HEK293 (cell line): ENCODE data around the gene PYGO2.
A peak's percentile ranks its signal among the peaks of the same experiment; 100 is the strongest.

Experiments
- EGR2 ChIP-seq: fragments of 450-650 bp; formaldehyde crosslinking; IDR thresholded peaks from 2 replicates; pipeline ENCODE4 v1.5.1; 2016; ENCODE audit warnings: low read depth, missing biosample characterization, missing genetic modification characterization
- ELK4 ChIP-seq: IDR thresholded peaks from 2 replicates; pipeline ENCODE4 v1.6.1; 2011; ENCODE audit warnings: mild to moderate bottlenecking, low read depth, low read length, borderline replicate concordance
- GLIS1 ChIP-seq: fragments of 450-650 bp; formaldehyde crosslinking; IDR thresholded peaks from 2 replicates; pipeline ENCODE4 v1.5.1; 2016; ENCODE audit warnings: missing biosample characterization, missing genetic modification characterization
- KLF1 ChIP-seq: fragments of 450-650 bp; formaldehyde crosslinking; IDR thresholded peaks from 2 replicates; pipeline ENCODE4 v1.5.1; 2016; ENCODE audit warnings: missing biosample characterization, missing genetic modification characterization
- KLF10 ChIP-seq: fragments of 450-650 bp; IDR thresholded peaks from 2 replicates; pipeline ENCODE4 v1.5.1; 2018; ENCODE audit warnings: missing biosample characterization, mild to moderate bottlenecking, missing genetic modification characterization
- KLF8 ChIP-seq: fragments of 450-650 bp; formaldehyde crosslinking; IDR thresholded peaks from 2 replicates; pipeline ENCODE4 v1.5.1; 2016; ENCODE audit warnings: missing biosample characterization, missing genetic modification characterization
- OSR2 ChIP-seq: fragments of 450-650 bp; formaldehyde crosslinking; IDR thresholded peaks from 2 replicates; pipeline ENCODE4 v1.5.1; 2016; ENCODE audit warnings: missing biosample characterization, missing genetic modification characterization
- OVOL3 ChIP-seq: fragments of 450-650 bp; formaldehyde crosslinking; IDR thresholded peaks from 2 replicates; pipeline ENCODE4 v1.5.1; 2016; ENCODE audit warnings: missing biosample characterization, missing genetic modification characterization
- PRDM1 ChIP-seq: fragments of 450-650 bp; formaldehyde crosslinking; IDR thresholded peaks from 2 replicates; pipeline ENCODE4; 2016; ENCODE audit warnings: missing biosample characterization, missing genetic modification characterization
- SP3 ChIP-seq: fragments of 450-650 bp; formaldehyde crosslinking; IDR thresholded peaks from 2 replicates; pipeline ENCODE4 v1.5.1; 2016; ENCODE audit warnings: missing biosample characterization, missing genetic modification characterization
- SP7 ChIP-seq: fragments of 450-650 bp; formaldehyde crosslinking; IDR thresholded peaks from 2 replicates; pipeline ENCODE4 v1.5.1; 2016; ENCODE audit warnings: missing biosample characterization, missing genetic modification characterization
- ZBTB17 ChIP-seq: fragments of 450-650 bp; formaldehyde crosslinking; IDR thresholded peaks from 2 replicates; pipeline ENCODE4 v1.5.1; 2016; ENCODE audit warnings: missing biosample characterization, missing genetic modification characterization
- ZBTB20 ChIP-seq: fragments of 450-650 bp; formaldehyde crosslinking; IDR thresholded peaks from 2 replicates; pipeline ENCODE4 v1.5.1; 2016; ENCODE audit warnings: missing biosample characterization, missing genetic modification characterization
- ZBTB44 ChIP-seq: fragments of 450-650 bp; IDR thresholded peaks from 2 replicates; pipeline ENCODE4 v1.5.1; 2018; ENCODE audit warnings: missing biosample characterization, mild to moderate bottlenecking, missing genetic modification characterization
- ZEB2 ChIP-seq: fragments of 450-650 bp; formaldehyde crosslinking; IDR thresholded peaks from 2 replicates; pipeline ENCODE4 v1.5.1; 2016; ENCODE audit warnings: missing biosample characterization, missing genetic modification characterization
- ZNF23 ChIP-seq: fragments of 450-650 bp; formaldehyde crosslinking; IDR thresholded peaks from 2 replicates; pipeline ENCODE4 v1.5.1; 2016; ENCODE audit warnings: missing biosample characterization, missing genetic modification characterization, borderline replicate concordance
- ZNF24 ChIP-seq: fragments of 450-650 bp; formaldehyde crosslinking; IDR thresholded peaks from 2 replicates; pipeline ENCODE4 v1.5.1; 2016; ENCODE audit warnings: missing biosample characterization, missing genetic modification characterization
- ZNF324 ChIP-seq: fragments of 450-650 bp; formaldehyde crosslinking; IDR thresholded peaks from 2 replicates; pipeline ENCODE4 v1.5.1; 2016; ENCODE audit warnings: missing biosample characterization, missing genetic modification characterization
- ZNF366 ChIP-seq: fragments of 450-650 bp; formaldehyde crosslinking; conservative IDR thresholded peaks from 2 replicates; pipeline ENCODE4 v1.5.1; 2016; ENCODE audit warnings: missing biosample characterization, missing genetic modification characterization
- ZNF394 ChIP-seq: fragments of 450-650 bp; formaldehyde crosslinking; IDR thresholded peaks from 2 replicates; pipeline ENCODE4 v1.5.1; 2016; ENCODE audit warnings: missing biosample characterization, missing genetic modification characterization, mild to moderate bottlenecking, moderate library complexity, borderline replicate concordance
- ZNF398 ChIP-seq: fragments of 450-650 bp; formaldehyde crosslinking; IDR thresholded peaks from 2 replicates; pipeline ENCODE4 v1.5.1; 2017; ENCODE audit warnings: missing biosample characterization, missing genetic modification characterization
- ZNF501 ChIP-seq: fragments of 450-650 bp; formaldehyde crosslinking; IDR thresholded peaks from 2 replicates; pipeline ENCODE4 v1.5.1; 2016; ENCODE audit warnings: missing biosample characterization, missing genetic modification characterization
- ZNF521 ChIP-seq: fragments of 450-650 bp; formaldehyde crosslinking; IDR thresholded peaks from 2 replicates; pipeline ENCODE4 v1.5.1; 2017; ENCODE audit warnings: missing biosample characterization, mild to moderate bottlenecking, missing genetic modification characterization
- ZNF530 ChIP-seq: fragments of 450-650 bp; formaldehyde crosslinking; IDR thresholded peaks from 2 replicates; pipeline ENCODE4 v1.5.1; 2016; ENCODE audit warnings: low read depth, missing biosample characterization, missing genetic modification characterization
- ZNF580 ChIP-seq: fragments of 450-650 bp; formaldehyde crosslinking; IDR thresholded peaks from 2 replicates; pipeline ENCODE4 v1.5.1; 2016; ENCODE audit warnings: missing biosample characterization, missing genetic modification characterization
- ZNF600 ChIP-seq: fragments of 450-650 bp; formaldehyde crosslinking; IDR thresholded peaks from 2 replicates; pipeline ENCODE4 v1.5.1; 2016; ENCODE audit warnings: missing biosample characterization, missing genetic modification characterization
- ZNF629 ChIP-seq: fragments of 450-650 bp; formaldehyde crosslinking; IDR thresholded peaks from 2 replicates; pipeline ENCODE4 v1.5.1; 2017; ENCODE audit warnings: missing biosample characterization, missing genetic modification characterization
- ZNF639 ChIP-seq: fragments of 450-650 bp; formaldehyde crosslinking; IDR thresholded peaks from 2 replicates; pipeline ENCODE4 v1.5.1; 2016; ENCODE audit warnings: missing biosample characterization, missing genetic modification characterization
- ZNF658 ChIP-seq: fragments of 450-650 bp; formaldehyde crosslinking; IDR thresholded peaks from 2 replicates; pipeline ENCODE4; 2016; ENCODE audit warnings: missing biosample characterization, missing genetic modification characterization
- ZNF670 ChIP-seq: fragments of 450-650 bp; formaldehyde crosslinking; IDR thresholded peaks from 2 replicates; pipeline ENCODE4 v1.5.1; 2016; ENCODE audit warnings: missing biosample characterization, missing genetic modification characterization, low read depth
- ZNF692 ChIP-seq: fragments of 450-650 bp; formaldehyde crosslinking; IDR thresholded peaks from 2 replicates; pipeline ENCODE4 v1.5.1; 2016; ENCODE audit warnings: missing biosample characterization, missing genetic modification characterization
- ZNF76 ChIP-seq: fragments of 450-650 bp; formaldehyde crosslinking; IDR thresholded peaks from 2 replicates; pipeline ENCODE4; 2016; ENCODE audit warnings: low read depth, missing biosample characterization, missing genetic modification characterization, borderline replicate concordance
- ZNF843 ChIP-seq: fragments of 450-650 bp; formaldehyde crosslinking; IDR thresholded peaks from 2 replicates; pipeline ENCODE4 v1.5.1; 2016; ENCODE audit warnings: missing biosample characterization, missing genetic modification characterization

Gene PYGO2

GRCh38 chr1:154982897-154983648 lies 21.5 kb upstream of the PYGO2 start, which contains the start of gene FLAD1 (continued):
- TF ChIP-seq SP3 (tag by site-specific recombination) (peak; percentile 97), ZNF366 (peak; percentile 98), ZNF629 (tag by site-specific recombination) (peak; percentile 63), ZNF76 (tag by site-specific recombination) (peak; percentile 86), ZNF658 (tag by site-specific recombination) (no peak), ZNF521 (tag by site-specific recombination) (no peak), ZNF670 (tag by site-specific recombination) (no peak), ZNF23 (tag by site-specific recombination) (no peak), ZNF398 (tag by site-specific recombination) (no peak), ZBTB44 (tag by site-specific recombination) (0 out of 2 replicates have a peak, but pooled peaks have one; percentile 8), ZNF843 (0 out of 2 replicates have a peak, but pooled peaks have one; percentile 27), ZNF394 (tag by site-specific recombination) (peak; percentile 28; the same call in 1 of the 2 replicates), ELK4 (peak; percentile 77; the same call in 1 of the 2 replicates), ZNF580 (tag by site-specific recombination) (peak; percentile 94), KLF8 (tag by site-specific recombination) (peak; percentile 54; the same call in 1 of the 2 replicates), GLIS1 (tag by site-specific recombination) (peak; percentile 14; the same call in 1 of the 2 replicates), OSR2 (tag by site-specific recombination) (0 out of 2 replicates have a peak, but pooled peaks have one; percentile 68), ZBTB17 (tag by site-specific recombination) (peak; percentile 60), EGR2 (peak; percentile 84), ZNF501 (tag by site-specific recombination) (peak; percentile 43; the same call in 1 of the 2 replicates), KLF1 (peak; percentile 36; the same call in 1 of the 2 replicates), OVOL3 (tag by site-specific recombination) (0 out of 2 replicates have a peak, but pooled peaks have one; percentile 31), PRDM1 (tag by site-specific recombination) (peak; percentile 96), ZNF639 (tag by site-specific recombination) (peak; percentile 50; the same call in 1 of the 2 replicates), ZNF692 (tag by site-specific recombination) (peak; percentile 61), ZNF530 (tag by site-specific recombination) (peak; percentile 96), ZEB2 (tag by site-specific recombination) (peak; percentile 64; the same call in 1 of the 2 replicates), ZBTB20 (peak; percentile 31; the same call in 1 of the 2 replicates), ZNF324 (tag by site-specific recombination) (peak; percentile 38; the same call in 1 of the 2 replicates), KLF10 (tag by site-specific recombination) (peak; percentile 72), SP7 (tag by site-specific recombination) (peak; percentile 66), ZNF24 (tag by site-specific recombination) (0 out of 2 replicates have a peak, but pooled peaks have one; percentile 23), ZNF600 (tag by site-specific recombination) (peak; percentile 95)
